Measurements from ENCODE around the gene ZNF76.

Gene ZNF76

DNA sequence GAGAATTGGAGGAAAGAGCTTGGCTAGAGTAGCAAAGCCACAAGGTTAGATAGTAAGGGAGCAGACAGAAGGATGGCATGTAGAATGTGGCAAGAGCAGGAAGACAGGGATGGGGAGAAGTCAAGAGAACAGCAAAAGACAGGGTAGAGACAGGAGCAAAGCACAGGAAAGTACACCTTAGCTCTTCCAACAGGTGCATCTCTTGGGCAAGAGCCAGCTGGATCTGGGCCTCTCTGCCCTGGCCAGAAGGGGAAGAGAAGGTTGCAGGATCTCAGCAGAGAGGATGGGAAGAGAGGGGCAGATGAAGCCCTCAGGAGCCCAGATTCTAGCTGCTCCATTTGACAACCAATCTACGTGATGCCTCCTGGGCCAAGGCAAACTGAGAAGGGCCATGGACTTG is 29.0 kb upstream of the ZNF76 start:
- Histone ChIP-seq H3K36me3 (ENCODE audit: control insufficient read depth, insufficient read depth, low read length) (no peaks in the 10 kb centered on the region; the same call in 1 of the 2 replicates), H3K4me3 (replicated peaks; ENCODE audit: low read depth, low read length) (no peak overlapping the region), H3K27me3 (replicated peaks; ENCODE audit: control insufficient read depth, insufficient read depth, low read length) (no peaks in the 10 kb centered on the region)
- no peak for TF ChIP-seq CTCF (IDR thresholded peaks at IDR 0.05; ENCODE audit: insufficient read depth, low read length, poor library complexity, severe bottlenecking)
- DNase-seq (ENCODE audit: extremely low read depth, insufficient read length) = no peak

- Histone ChIP-seq H3K36me3 (ENCODE audit: control insufficient read depth, insufficient read depth, low read length) (no peaks in the 10 kb centered on the region; the same call in 1 of the 2 replicates), H3K4me3 (replicated peaks; ENCODE audit: low read depth, low read length) (no peak overlapping the region), H3K27me3 (replicated peaks; ENCODE audit: control insufficient read depth, insufficient read depth, low read length) (no peaks in the 10 kb centered on the region)
- DNase-seq (ENCODE audit: extremely low read depth, insufficient read length) = no peak
- no peak for TF ChIP-seq CTCF (IDR thresholded peaks at IDR 0.05; ENCODE audit: insufficient read depth, low read length, poor library complexity, severe bottlenecking)
Observed at GRCh38 chr6:35230950-35231349, 28.6 kb upstream of the ZNF76 start.

DNA sequence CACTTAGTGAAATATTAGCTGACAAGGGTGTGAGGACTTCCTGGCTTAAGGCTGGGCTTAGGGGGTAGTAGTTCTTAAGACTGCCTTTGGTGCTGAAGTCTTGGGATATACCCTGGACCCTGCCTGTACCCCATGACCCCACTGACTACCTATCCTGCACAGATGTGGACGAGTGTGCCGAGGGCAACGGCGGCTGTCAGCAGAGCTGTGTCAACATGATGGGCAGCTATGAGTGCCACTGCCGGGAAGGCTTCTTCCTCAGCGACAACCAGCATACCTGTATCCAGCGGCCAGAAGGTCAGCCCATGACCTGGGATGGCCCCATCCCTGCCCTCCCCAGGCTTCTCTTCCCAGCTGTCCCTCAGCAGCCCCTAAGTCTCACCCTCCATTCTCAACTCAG is 28.0 kb upstream of the ZNF76 start:
- TF ChIP-seq CTCF (IDR thresholded peaks at IDR 0.05; ENCODE audit: insufficient read depth, low read length, poor library complexity, severe bottlenecking) = no peak

DNA sequence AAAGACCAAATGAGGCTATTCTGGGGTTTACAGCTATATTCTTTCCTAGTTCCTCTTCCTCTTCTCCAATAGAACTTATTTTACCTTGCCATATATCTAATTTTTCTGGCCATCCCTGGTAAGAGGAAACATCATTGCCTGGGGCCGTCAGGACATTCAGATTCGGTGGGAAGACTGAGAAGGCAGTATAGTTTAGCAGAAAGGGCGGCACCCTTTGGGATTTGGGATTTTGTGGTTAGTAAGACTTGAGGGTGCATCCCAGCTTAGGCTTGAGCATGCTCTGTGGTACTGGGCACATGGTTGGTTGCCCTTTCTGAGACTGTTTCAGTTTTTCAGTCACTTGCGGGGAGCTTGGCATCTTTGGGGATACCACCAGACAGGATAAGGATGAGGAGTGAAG is 24.6 kb upstream of the ZNF76 start:
- no peak for TF ChIP-seq CTCF (IDR thresholded peaks at IDR 0.05; ENCODE audit: insufficient read depth, low read length, poor library complexity, severe bottlenecking)
- DNase-seq (ENCODE audit: extremely low read depth, insufficient read length) = no peak
- Histone ChIP-seq H3K36me3 (ENCODE audit: control insufficient read depth, insufficient read depth, low read length) (no peaks in the 10 kb centered on the region; the same call in none of the 2 replicates), H3K27me3 (replicated peaks; ENCODE audit: control insufficient read depth, insufficient read depth, low read length) (no peaks in the 10 kb centered on the region), H3K4me3 (replicated peaks; ENCODE audit: low read depth, low read length) (no peak overlapping the region)

More for the DNA sequence above, 28.0 kb upstream of the ZNF76 start:
- DNase-seq (ENCODE audit: extremely low read depth, insufficient read length) = no peak
- H3K36me3 ChIP-seq (ENCODE audit: control insufficient read depth, insufficient read depth, low read length) = no peaks in the 10 kb centered on the region; the same call in 1 of the 2 replicates
- H3K27me3 ChIP-seq (replicated peaks; ENCODE audit: control insufficient read depth, insufficient read depth, low read length) = no peaks in the 10 kb centered on the region
- H3K4me3 ChIP-seq (replicated peaks; ENCODE audit: low read depth, low read length) = no peak overlapping the region

- no peak for DNase-seq (ENCODE audit: extremely low read depth, insufficient read length)
- no peak for TF ChIP-seq CTCF (IDR thresholded peaks at IDR 0.05; ENCODE audit: insufficient read depth, low read length, poor library complexity, severe bottlenecking)
- Histone ChIP-seq H3K36me3 (ENCODE audit: control insufficient read depth, insufficient read depth, low read length) (no peaks in the 10 kb centered on the region; the same call in none of the 2 replicates), H3K4me3 (replicated peaks; ENCODE audit: low read depth, low read length) (no peak overlapping the region), H3K27me3 (replicated peaks; ENCODE audit: control insufficient read depth, insufficient read depth, low read length) (no peaks in the 10 kb centered on the region)
Observed at GRCh38 chr6:35236223-35236622, 23.3 kb upstream of the ZNF76 start.

DNA sequence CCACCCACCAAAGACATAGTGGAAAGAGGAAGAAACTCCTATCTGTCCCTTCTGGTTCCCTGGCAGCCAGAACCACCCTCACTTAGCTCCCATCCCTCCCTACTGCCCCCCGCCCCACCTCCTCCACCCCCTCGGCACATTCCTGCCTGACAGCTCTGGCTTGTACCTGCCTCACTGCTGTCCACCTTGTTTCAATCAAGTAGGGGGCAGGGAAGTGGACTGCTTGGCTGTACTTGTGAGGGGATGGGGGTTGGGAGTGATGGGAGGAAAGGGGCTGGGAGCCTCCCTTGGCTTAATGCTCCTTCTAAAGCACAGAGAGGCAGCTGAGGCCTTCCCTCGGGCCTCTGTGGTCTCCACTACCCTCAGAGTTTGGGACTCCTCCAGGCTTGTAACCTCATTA is 22.1 kb upstream of the ZNF76 start:
- H3K27me3 ChIP-seq (replicated peaks; ENCODE audit: control insufficient read depth, insufficient read depth, low read length) = no peaks in the 10 kb centered on the region
- H3K4me3 ChIP-seq (replicated peaks; ENCODE audit: low read depth, low read length) = no peak overlapping the region
- DNase-seq (ENCODE audit: extremely low read depth, insufficient read length) = no peak
- TF ChIP-seq CTCF (IDR thresholded peaks at IDR 0.05; ENCODE audit: insufficient read depth, low read length, poor library complexity, severe bottlenecking) = no peak
- H3K36me3 ChIP-seq (ENCODE audit: control insufficient read depth, insufficient read depth, low read length) = no peaks in the 10 kb centered on the region; the same call in none of the 2 replicates
